Adrenal gland (tissue), 12 donors: ENCODE data around the gene LMCD1. TPM values are rescaled to one million over a fixed set of nuclear protein-coding genes. Genes with fewer than 3 reads are reported as not detected.

ENCODE experiments used
- DNase-seq, 7 donors: peaks; one replicate each; pipeline ENCODE4 v3.0.0-alpha.2; 2019 to 2020
- H3K27ac ChIP-seq, 5 donors: fragments of 200-600 bp; sonication (generic) in 4 of 5; 1 replicate in 3 of 5; 2 replicates in 2 of 5; pipeline versions ENCODE4 v1.5.1 to v1.8.0; 2016 to 2020; ENCODE audit warnings: mild to moderate bottlenecking in 1 of 5
- H3K27me3 ChIP-seq: fragments of 200-600 bp; 2 replicates; pipeline ENCODE4 v1.8.0; 2021
- H3K36me3 ChIP-seq, 2 donors: fragments of 200-600 bp; replicated peaks in 1 of 2; 1 replicate in 1 of 2; 2 replicates in 1 of 2; pipeline versions ENCODE4 v1.5.1 to v1.8.0; 2018 to 2022
- H3K4me1 ChIP-seq, 2 donors: fragments of 200-600 bp; replicated peaks in 1 of 2; 1 replicate in 1 of 2; 2 replicates in 1 of 2; pipeline versions ENCODE4 v1.5.1 to v1.8.0; 2018 to 2021
- H3K4me3 ChIP-seq, 4 donors: fragments of 200-600 bp; sonication (generic) in 3 of 4; one replicate each; pipeline ENCODE4 v1.5.1; 2016 to 2018
- H3K9me3 ChIP-seq, 3 donors: fragments of 200-600 bp; sonication (generic) in 1 of 3; replicated peaks in 1 of 3; 1 replicate in 2 of 3; 2 replicates in 1 of 3; pipeline versions ENCODE4 v1.5.1 to v1.8.0; 2016 to 2021
- POLR2A ChIP-seq, 2 donors: fragments of 450-650 bp; IDR thresholded peaks; one replicate each; pipeline ENCODE4 v1.6.1; 2017; ENCODE audit warnings: antibody characterized with exemption in 2 of 2, mild to moderate bottlenecking in 2 of 2, moderate library complexity in 1 of 2
- WGBS, 4 donors: extraction: QIAGEN DNeasy Blood & Tissue Kit in 2 of 4; methylation state at CpG; one replicate each; pipeline versions ENCODE4 v1.1.5 to v1.1.7; 2013 to 2017; 5-methylcytosine and 5-hydroxymethylcytosine counted together
- intact Hi-C, 2 donors: fragments of 100-400 bp; cut with DNase I; formaldehyde crosslinking; loops; one replicate each; pipeline versions ENCODE4 v1.14.1 to v1.15.0; 2022 to 2023
- polyA plus RNA-seq, 3 donors: library from polyadenylated mRNA; stranded (reverse); fragments of 200-250 nt in 2 of 3; fragments of 350-450 nt in 1 of 3; fragmentation: Illumina TruSeq in 1 of 3; extraction: RNeasy Lipid Tissue Mini Kit (QIAGEN cat#74804) in 1 of 3; gene quantifications; one replicate each; pipeline ENCODE4 v1.2.3, GENCODE V29; 2013 to 2014
- total RNA-seq, 9 donors: library from RNA; depleted of rRNA in 4 of 9; stranded (reverse); fragments of >200 nt in 4 of 9; fragments of 120-200 nt in 1 of 9; fragmentation: NEBNext Ultra II Directional in 1 of 9; extraction: Animal tissue kit (Norgen Biotek cat#: 25700) in 1 of 9; gene quantifications; one replicate each; pipeline versions ENCODE4 v1.1.0 to v1.2.4, GENCODE V29; 2013 to 2023
- TF ChIP-seq, protein P1 (sequence below), 6 experiments: fragments of 450-650 bp in 4 of 6; fragments of 200-600 bp in 2 of 6; sonication (generic) in 1 of 6; IDR thresholded peaks; 1 replicate in 5 of 6; 2 replicates in 1 of 6; pipeline versions ENCODE4 v1.5.1 to v1.8.0; 2016 to 2021; ENCODE audit warnings: antibody characterized with exemption in 6 of 6, mild to moderate bottlenecking in 2 of 6, moderate library complexity in 1 of 6
- donor health status: healthy with polysubstance abuse.
- donor health status: Bipolar disorder and iron deficiency.
- donor health status: DM: yes; HTN: yes; CAD: no.
- donor health status: DM: no; HTN: no; CAD: no.
- donor health status: DM: no; HTN: no; CAD: no.
- donor health status: DM: yes; HTN: yes; CAD: no.

Gene LMCD1
- total and polyA plus RNA-seq, 12 donors = 4.8 to 26.5 (median 16.1) TPM

DNA sequence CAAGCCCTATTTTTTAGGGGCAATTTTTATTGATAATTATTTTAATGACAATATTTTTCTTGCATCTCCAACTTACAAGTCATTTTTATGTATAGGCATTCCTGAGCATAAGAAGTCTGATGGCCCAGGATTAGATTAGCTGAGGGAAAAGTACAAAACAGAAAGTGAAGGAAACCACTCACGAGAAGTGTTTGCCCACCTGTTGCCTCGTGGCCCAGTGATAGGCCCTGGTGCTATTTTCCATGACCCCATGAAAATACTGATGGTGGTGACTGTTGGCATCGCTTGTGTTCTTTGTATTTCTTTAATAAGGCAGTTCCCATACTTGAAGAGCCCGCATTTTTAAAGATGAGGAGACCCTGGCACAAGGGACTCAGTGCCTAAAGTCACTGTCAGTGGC, 7.9 kb upstream of the LMCD1 start:
- Histone ChIP-seq H3K4me1 (peaks cover 0 to 13% of the 10 kb centered on the region in 2 donors), H3K27me3 (no peaks in the 10 kb centered on the region), H3K36me3 (no peaks in the 10 kb centered on the region), H3K4me3 (no peak overlapping the region), H3K9me3 (no peaks in the 10 kb centered on the region), H3K27ac (no peak overlapping the region)
- intact Hi-C loops = no loop called here
- 90 to 99% (median 94%) methylated on average over 4 of the region's 4 CpGs for WGBS, 4 donors
- TF ChIP-seq POLR2A (IDR thresholded peaks at IDR 0.05) = no peak
- DNase-seq = no peak

DNA sequence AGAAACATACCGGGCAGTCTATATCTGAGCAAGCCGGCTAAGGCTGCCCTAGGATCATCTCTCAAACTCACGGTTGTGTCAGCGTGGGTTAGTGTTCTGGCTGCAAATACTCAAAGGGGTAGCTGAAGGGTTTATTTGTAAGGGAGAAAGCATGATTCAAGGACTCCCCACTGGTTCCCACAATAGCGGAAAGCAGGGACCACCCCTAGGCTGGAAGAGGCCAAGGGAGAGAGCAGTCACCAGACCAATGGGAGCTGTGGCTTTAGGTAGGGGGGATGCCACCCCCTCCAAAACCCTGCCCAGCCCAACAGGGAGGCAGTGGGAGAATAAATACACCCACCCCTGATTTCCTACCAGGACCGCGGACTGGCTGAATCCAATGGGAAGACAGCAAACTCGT, 7.3 kb upstream of the LMCD1 start:
- intact Hi-C loops = no loop called here

DNA sequence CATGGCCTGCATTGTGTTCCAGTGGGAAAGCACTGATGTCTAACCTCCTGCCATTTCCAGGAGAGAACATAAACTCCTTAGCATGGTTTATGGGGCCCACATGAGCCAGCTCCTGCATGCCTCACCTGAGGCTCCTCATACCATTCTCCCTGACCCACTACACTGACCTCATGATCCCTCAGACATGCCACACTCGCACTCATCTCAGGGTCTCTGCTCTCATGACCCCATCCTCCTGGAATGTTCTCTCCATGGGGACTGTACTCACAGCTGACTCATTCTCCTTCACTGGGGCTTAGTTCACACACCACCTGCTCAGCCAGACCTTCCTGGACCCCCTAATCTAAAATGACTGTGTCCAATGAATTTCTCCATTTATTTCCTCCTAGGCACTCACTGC, 4.0 kb upstream of the LMCD1 start:
- Histone ChIP-seq H3K27ac (no peak overlapping the region), H3K9me3 (no peaks in the 10 kb centered on the region), H3K4me1 (peaks cover 0 to 28% of the 10 kb centered on the region in 2 donors), H3K36me3 (no peaks in the 10 kb centered on the region), H3K4me3 (no peak overlapping the region), H3K27me3 (no peaks in the 10 kb centered on the region)
- 65 to 73% (median 72%) methylated on average over 1 of the region's 1 CpG for WGBS, 4 donors
- no peak for DNase-seq
- TF ChIP-seq, protein P1, sequence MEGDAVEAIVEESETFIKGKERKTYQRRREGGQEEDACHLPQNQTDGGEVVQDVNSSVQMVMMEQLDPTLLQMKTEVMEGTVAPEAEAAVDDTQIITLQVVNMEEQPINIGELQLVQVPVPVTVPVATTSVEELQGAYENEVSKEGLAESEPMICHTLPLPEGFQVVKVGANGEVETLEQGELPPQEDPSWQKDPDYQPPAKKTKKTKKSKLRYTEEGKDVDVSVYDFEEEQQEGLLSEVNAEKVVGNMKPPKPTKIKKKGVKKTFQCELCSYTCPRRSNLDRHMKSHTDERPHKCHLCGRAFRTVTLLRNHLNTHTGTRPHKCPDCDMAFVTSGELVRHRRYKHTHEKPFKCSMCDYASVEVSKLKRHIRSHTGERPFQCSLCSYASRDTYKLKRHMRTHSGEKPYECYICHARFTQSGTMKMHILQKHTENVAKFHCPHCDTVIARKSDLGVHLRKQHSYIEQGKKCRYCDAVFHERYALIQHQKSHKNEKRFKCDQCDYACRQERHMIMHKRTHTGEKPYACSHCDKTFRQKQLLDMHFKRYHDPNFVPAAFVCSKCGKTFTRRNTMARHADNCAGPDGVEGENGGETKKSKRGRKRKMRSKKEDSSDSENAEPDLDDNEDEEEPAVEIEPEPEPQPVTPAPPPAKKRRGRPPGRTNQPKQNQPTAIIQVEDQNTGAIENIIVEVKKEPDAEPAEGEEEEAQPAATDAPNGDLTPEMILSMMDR (IDR thresholded peaks at IDR 0.05) = no peak
- no peak for TF ChIP-seq POLR2A (IDR thresholded peaks at IDR 0.05)
- intact Hi-C loops = no loop called here

More for the DNA sequence above, 7.3 kb upstream of the LMCD1 start:
- Histone ChIP-seq H3K4me3 (no peak overlapping the region), H3K9me3 (no peaks in the 10 kb centered on the region), H3K4me1 (peaks cover 0 to 13% of the 10 kb centered on the region in 2 donors), H3K27me3 (no peaks in the 10 kb centered on the region), H3K27ac (no peak overlapping the region), H3K36me3 (no peaks in the 10 kb centered on the region)
- no peak for DNase-seq
- no peak for TF ChIP-seq POLR2A (IDR thresholded peaks at IDR 0.05)
- TF ChIP-seq, protein P1 (IDR thresholded peaks at IDR 0.05) = no peak
- WGBS, 4 donors = 97 to 99% (median 97%) methylated on average over 7 to 8 of the region's 8 CpGs

DNA sequence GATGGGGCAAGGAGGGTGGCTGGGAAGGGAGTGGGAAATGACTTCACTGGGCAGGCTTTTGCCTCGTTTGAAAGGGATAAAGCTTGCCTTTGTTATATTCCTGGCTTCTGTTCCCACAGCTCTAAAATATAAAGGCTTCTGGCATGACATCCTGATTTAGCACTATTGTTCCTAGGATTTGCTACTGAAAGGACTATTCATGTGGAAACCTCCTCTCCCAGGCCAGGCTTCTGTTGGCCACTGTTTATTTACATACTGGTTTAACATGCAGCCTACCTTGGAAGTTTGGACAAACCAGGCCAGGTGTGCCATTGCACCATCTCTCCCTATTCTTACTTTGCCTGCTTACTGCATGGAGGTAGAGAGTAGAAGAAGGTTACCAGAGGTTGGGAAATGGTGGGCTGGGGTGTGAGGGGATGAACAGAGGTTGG, 2.4 kb upstream of the LMCD1 start:
- intact Hi-C loops = no loop called here
- TF ChIP-seq, protein P1 (IDR thresholded peaks at IDR 0.05) = no peak
- no peak for TF ChIP-seq POLR2A (IDR thresholded peaks at IDR 0.05)
- H3K9me3 ChIP-seq = no peaks in the 10 kb centered on the region
- H3K4me3 ChIP-seq = no peak overlapping the region
- H3K27me3 ChIP-seq = no peaks in the 10 kb centered on the region
- no peaks in the 10 kb centered on the region for H3K36me3 ChIP-seq
- DNase-seq = no peak
- no peak overlapping the region for H3K27ac ChIP-seq
- WGBS, 4 donors = 29 to 71% (median 54%) methylated on average over 1 of the region's 1 CpG
- H3K4me1 ChIP-seq = peaks cover 0 to 37% of the 10 kb centered on the region in 2 donors

DNA sequence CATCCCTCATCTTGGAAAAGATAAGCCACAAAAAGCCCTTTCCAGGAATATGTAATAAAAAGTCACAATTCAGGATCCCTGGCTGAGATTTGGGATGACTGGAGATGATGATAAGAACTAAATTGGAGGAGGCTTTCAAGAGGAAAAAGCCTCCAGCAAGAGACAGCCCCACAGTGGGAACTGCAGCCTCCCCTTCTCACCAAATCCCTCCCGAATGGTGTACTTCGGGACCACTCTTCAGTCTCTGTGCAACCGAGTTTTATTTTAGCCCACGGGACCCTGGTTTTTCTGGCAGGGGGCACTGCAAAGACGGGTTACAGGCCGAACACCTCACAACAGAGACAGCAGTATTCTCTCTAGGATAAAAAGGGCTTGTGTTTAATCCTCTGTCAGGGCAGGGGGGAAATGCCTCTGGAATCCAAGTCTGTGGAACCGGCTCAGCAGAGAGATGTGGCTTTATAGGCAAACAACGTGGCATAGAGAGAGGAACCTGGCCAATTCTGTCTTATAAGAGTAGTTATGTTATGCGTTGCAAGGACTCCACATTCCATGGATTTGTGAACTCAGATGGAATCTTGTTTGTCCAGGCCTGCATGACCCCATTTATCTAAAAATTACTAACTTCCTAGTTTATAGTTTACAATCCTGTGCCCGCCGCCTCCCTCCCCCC, 1.2 kb upstream of the LMCD1 start:
- TF ChIP-seq, protein P1 (IDR thresholded peaks at IDR 0.05) = no peak
- no peak for TF ChIP-seq POLR2A (IDR thresholded peaks at IDR 0.05)
- DNase-seq = no peak
- H3K9me3 ChIP-seq = no peaks in the 10 kb centered on the region
- intact Hi-C loops = no loop called here
- H3K27ac ChIP-seq = peak overlapping the region in 3 of 5 donors; percentile 24 to 79 (median 48)
- no peaks in the 10 kb centered on the region for H3K36me3 ChIP-seq
- H3K4me1 ChIP-seq = peaks cover 0 to 44% of the 10 kb centered on the region in 2 donors
- WGBS, 4 donors = 44 to 54% (median 51%) methylated on average over 11 of the region's 11 CpGs
- peak overlapping the region in 2 of 4 donors; percentile 23 to 44 for H3K4me3 ChIP-seq
- H3K27me3 ChIP-seq = no peaks in the 10 kb centered on the region
